Activated T-helper 1 cell treated with anti-CD3 and anti-CD28 coated beads, Interleukin-2, amount 50 U/mL, for 16 hours (primary cell): ENCODE results near the gene NTPCR.
"Not testable (repeated sequence)": the region's sequence is repeated elsewhere in the genome, so short reads cannot be mapped to it uniquely, and the experiment has no call there.

Experiments
- DNase-seq, 2 donors: peaks; one replicate each; pipeline ENCODE4 v3.0.0-alpha.2; 2020; ENCODE audit warnings: low read depth in 1 of 2, low spot score in 1 of 2

The NTPCR gene

DNA sequence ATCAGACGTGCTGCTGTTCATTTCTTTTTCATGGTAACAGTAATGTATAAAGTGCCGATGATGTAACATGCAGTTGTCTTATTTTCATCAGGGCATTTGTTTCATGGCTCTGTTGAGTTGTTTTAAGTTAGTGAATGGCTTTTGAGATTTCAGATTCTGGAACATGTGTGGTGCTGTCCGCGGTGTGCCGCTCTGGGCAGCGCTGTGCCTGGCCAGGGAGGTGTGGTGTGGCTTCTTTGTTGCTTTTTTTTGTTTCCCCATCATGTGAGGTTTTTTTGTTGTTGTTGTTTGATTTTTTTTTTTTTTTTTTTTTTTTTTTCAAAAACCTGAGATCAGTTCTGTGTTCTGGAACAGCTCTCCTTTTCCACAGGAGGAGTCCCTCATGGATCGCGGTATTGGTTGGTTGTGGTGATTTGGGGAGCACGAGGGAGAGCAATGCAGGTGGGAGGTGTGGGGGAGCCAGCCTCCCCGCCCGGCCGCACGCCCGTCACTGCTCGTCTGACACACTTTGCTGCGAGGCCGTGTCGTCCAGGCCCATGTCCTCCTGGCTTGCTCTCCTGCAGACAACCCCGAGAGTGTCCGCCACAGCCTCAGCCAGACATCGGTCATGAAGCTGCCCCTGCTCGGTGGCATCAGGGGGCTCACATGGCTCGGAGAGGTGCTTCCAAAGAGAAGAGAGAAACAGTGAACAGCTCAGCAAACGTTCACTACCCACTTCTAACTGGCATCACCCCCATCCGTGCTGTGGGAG, 33.6 kb downstream of the NTPCR start:
- DNase-seq: no peak

DNA sequence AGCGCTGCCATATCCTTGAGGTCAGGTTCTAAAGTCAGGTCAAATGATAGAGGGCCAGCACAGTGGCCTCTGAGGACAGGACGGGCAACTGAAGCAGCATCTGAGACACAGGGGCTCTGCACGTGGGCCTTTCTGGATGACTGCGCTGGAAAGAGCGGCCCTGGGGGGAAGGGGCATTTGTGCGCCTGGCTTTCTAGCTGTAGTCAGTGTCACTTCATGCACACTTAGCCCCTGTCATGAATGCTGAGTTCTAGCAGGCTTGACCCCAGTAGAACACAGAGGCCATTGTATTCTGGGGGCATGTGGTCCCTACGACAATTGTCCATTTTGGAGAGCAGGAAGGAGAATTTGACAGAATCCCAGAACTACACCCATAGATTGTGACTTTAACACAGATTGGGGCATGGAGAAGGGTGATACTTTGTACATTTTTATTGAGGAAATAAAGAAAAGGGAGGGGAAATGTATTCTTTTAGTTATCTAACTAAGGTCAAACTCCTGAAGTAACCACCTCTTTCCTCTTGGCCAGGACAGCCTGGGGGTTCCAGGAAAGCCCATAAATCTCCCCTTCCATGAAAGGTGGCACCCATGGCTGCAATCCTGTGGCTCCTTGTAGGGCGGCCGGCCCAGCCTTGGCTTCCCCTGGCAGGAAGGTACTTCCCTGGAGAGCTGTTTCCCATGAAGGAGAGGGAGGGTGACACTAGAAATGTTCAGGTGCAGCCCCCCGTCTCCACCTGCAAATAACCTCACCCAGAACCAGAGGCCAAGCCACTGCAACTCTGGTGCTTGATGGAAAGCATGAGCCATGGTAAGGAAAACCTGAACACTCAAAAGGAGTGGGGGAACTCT, 34.4 kb downstream of the NTPCR start:
- no peak for DNase-seq

DNA sequence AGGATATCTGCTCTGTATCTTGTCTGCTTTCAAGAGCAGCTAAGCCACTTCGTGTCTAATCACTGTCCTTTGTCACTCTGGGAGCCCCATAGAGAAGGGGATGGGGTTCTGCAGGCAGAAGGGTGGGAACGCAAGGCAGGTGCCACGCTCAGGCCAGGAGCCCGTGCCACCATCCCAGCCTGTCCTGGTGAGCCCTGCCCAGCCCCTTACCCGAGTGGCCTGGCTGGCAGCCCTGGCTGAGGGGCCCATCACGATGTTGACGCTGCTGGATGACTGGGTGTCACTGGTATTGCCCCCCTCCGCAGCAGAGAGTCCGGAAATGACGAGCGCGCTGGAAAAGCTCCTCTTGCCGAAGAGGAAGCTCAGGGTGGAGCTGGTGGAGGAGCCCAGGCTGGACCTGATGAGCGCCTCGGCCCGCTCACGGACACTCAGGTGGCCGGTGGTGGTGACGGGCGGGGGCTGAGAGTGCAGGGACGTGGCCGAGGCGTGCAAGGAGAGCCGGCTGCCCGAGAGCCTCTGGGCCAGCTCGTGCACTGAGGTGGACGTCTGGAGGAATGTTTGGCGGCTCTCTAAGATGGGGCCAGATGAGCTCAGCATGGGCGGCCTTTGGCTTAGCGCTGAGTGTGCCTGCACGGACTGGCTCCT, 35.6 kb downstream of the NTPCR start:
- no peak for DNase-seq

DNA sequence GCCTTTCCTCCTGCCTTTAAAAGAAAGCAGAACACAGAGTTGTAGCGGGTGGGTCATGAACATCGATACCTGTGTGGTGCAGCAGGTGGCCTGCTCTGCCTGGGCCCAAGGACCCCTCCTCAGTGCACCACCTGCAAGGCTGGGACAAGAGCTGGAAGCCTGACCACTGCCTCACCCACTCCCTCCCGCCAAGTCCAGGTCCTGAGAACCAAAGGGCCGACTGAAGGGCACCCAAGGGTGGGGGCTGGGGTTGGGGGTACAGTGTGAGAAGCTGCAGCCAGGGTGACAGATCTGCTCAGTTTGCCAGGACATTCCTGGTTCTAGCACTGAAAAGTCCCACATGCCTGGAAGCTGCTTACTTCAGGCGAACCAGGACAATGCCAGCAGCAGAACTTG, 36.1 kb downstream of the NTPCR start:
- no peak for DNase-seq

DNA sequence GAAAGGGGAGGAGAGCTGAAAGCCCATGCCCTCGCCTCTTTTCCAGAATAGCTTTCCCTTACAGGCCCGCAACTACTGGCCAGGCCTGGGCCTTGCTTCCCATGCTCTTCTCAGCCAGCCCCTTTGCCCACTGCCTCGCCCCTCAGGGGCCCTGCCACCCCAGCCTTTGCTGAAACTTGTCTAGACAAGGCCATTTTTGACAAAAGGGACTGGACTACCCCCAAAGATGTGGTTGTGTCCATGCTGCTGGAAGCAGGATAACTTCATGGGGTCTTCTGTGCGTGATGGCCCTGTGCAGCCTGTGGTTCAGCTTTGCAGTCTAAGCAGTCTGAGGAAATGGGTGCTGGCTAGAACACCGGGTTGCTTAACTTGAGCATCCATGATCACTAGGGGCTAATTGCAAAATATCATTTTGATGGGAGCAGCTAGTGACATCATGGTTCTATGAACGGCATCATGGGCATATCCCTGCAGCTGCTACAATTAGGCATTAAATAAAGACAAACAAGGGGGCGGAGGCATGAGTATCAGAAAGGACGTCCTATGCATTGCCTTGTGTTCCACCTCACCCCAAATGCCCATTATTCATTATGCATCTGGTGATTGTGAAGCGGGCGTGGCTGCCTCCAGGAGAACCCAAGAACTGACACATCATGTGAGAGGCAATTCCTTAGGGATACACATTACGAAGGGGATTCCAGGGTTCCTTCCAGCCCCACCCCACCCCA, 36.8 kb downstream of the NTPCR start:
- DNase-seq: no peak

DNA sequence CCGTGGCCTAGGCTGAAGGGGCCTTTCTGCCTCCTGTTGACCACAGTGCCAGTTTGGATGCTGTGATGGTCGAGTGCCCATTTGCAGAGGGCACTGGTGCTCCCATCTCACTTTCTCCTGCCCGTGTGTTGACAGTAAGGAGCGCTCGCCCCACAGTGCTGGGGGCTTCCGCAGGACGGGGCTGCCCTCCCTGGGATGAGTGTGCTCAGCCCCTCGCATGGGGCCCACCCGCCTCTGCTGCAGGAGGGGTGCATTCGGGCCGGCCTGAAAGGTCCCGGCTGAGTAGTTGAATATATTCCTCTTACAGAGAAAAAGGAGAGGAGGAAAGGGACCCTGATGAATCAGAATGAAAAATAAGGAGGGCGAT, 37.3 kb downstream of the NTPCR start:
- DNase-seq: no peak

DNA sequence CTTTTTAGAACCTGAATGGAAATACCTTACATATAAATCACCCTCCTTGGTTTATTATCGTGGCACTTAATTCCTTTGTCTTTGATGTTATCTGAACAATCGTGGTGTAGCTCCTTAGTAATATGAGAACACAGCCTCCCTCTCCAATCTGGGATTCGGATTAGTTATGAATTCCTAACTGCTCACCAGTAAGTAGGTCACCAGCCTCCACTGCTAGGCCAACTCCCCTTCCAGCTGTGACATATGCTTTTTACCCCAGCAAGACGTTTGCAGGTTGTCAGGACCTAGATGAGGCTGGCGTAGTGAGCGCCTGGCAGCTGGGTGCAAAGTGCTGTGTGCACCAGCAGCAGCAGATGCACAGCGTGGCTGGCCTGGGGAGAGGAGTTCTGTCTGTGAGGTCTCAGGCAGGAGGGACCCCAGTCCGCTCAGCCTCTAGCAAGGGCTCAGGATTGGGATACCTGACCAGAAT, 38.2 kb downstream of the NTPCR start:
- no peak for DNase-seq

DNA sequence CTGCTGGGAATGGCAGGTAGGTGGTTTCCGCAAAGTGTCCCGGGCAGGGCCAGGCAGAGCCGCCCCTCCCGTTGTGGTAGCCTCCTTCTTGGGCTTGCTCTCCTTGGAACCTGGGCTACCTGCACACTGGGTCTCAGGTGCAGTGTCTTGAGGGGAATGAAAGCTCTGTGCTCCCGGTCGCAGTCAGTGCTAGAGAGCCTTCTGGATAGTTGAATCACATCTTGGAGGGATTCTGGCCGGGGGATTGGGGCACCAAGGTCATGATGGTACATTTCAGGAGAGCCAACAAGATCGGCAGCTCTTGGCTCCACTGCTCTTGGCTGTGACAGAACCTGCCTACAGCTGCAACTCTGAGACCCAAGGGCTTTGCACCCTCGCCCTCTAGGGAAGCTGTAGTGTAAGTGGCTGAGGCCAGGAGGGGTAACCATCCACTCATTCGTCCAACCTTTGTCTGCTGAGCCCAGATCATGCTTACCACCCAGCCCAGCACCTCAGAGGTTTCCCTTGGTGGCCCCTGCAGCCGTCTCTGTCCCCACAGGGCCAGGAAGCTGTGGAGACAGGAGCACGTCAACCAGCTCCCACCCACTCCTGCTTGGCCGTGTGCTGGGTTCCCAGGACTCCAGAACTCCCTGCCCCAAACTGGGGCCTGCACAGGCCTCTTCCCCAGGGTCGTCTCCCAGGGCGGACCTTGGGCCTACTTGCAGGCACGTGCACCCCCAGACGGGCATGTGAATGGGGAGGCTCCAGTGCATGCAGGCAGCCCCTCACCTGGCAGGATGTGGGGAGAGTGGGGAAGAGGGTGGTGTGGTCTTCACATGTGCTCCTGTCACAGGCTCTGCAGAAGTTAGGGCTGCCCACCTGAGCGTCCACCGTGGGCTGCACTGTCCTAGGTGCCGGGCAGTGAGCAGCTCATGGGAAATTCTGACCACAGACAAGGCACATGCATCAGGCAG, 40.0 kb downstream of the NTPCR start:
- no peak for DNase-seq

DNA sequence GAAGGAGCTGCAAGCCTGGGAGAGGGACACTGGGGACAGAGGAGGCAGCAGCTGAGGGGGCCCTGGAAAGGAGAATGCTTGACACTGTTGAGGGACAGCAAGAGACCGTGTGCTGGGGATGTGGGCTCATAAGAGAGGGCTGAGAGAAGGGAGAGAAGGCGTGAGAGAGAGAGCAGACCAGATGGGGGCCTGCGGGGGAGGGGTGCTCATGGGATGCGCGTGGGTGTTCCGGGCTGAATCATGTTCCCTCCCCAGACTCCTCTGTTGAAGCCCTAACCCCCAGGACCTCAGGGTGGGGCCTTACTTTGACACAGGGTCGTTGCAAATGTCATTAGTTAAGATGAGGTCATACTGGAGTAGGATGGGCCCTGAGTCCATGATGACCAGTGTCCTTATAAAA, 40.8 kb downstream of the NTPCR start:
- no peak for DNase-seq

DNA sequence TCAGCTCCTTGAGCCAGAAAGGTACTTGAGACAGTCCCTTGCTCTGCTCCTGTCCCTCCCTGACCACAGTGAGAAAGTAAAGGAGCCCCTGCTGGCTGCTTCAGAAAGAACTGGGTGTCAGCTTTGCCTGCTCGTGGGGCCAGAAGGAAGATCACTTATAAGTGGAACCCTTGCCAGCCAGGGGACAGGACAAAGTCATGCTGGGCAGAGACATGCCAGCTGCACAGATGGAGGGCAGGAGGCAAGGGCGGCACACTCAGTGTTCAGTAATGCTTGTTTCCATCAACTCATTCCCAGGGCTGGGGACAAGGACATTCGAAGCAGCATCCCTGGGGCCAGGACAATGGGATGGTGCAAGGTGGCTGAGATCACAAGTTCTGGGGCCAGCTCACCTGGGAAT, 41.8 kb downstream of the NTPCR start:
- no peak for DNase-seq

DNA sequence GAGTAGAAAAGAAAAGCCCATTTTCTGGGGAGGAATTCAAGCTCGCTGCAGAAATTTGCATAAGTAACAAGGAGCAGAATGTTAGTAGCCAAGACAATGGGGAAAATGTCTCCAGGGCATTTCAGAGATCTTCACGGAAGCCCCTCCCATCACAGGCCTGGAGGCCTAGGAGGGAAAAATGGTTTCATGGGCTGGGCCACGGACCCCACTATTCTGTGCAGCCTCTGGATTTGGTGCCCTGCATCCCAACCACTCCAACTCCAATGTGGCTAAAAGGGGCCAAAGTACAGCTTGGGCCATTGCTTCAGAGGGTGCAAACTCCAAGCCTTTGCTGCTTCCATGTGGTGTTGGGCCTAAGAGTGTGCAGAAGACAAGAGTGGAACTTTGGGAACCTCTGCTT, 43.1 kb downstream of the NTPCR start:
- DNase-seq: no peak

DNA sequence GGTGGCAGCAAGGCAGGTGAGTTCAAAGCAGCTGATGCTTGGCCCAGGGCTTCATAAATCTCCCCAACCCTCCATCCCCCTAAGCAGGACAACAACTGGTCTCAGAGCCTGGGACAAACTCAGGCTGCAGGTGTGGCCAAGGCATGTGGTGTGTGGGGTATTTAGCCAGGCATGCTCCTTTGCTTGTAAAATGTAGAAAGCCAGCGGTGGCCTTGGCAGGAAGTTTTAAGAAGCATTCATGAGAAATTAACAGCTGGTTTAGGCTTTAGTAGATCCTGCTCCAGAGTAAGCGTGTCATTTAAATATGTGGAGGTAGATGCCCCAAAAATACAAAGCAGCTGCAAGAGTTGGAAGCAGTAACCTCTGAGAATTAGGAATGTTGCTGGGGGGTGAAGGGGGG, 44.8 kb downstream of the NTPCR start:
- DNase-seq: no peak

DNA sequence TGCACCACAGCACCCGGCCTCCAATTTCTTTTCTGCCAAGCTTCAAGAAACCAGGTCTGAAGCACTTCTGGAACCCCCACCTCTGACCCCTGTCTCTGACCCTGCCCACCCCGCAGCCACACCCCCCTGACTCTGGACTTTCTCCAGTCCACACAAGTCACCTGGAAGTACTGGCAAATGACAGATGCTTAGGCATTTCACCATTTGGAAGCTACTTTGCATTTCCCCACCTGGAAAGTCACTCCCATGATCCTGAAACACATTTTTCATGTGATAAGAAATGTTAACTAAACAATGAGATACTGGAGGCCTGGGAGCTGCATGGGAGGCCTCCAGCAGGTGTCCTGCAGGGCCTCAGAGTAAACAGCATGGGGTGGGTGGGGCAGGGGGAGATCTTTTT, 45.7 kb downstream of the NTPCR start:
- no peak for DNase-seq

DNA sequence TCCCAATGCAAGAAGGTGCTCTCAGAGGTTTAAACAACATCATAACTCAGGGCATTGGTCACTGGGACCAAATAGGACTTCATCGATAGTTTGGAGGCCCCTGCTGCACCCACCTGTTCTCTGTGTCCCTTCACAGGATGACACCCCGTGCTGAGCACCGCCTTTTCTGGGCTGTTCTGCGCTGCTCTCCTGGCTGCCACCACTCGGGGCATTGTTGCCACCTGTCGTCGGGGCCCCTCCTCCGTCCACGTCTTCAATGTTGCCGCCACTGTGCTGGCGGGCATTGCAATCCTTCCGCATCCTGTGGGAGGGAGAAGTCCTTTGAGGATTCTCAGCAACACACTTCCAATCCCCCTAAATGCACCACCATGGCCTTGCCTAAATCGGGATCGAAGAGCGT, 47.7 kb downstream of the NTPCR start:
- DNase-seq: no peak

DNA sequence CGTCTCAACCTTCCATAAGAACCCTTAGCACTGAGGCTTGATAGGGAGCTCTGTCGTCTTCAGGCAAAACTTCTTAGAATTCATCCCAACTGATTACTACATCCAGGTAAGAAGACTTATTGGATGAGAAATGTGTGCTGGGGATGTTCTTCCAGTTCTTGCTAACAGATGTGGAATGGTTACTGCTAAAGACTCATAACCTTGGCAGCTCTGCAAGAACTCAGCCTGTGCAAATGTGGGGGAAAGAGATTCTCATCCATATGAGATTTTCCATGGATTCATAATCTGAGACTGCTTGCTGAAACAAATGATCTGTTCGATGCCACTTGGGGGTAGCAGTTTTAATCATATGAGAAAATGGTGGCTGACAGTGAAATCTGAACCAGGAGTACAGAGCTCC, 48.2 kb downstream of the NTPCR start:
- no peak for DNase-seq

DNA sequence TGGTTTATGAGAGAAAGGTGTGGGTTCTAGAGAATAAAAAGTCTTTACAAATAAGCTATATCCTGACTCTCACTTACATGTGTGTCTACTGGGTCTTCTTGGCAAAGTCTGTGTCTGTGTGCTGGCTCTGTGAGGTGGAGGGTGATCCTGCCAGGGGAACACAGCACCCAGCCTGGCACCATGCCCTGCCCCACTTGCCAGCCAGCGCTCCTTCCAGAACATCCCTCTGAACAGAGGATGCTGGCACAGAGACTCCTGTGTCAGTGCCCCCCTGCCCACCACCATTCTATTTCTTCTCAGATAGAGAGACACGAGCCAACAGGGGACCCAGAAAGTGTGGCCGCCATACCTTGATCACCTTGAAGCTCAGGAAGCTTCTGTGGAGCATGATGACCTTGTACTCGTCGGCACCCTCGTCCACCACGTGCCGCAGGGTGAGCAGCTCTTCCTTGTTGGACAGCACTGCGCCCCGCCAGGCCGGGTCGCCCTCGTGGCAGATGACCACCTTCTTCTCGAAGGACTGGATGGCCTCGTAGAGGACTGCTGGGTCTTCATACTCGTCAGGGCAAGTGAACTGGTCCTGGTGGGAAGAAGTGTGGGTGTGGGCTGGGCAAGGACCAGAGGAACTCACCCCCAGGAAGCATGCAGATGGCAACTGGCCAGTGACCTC, 49.7 kb downstream of the NTPCR start:
- no peak for DNase-seq

DNA sequence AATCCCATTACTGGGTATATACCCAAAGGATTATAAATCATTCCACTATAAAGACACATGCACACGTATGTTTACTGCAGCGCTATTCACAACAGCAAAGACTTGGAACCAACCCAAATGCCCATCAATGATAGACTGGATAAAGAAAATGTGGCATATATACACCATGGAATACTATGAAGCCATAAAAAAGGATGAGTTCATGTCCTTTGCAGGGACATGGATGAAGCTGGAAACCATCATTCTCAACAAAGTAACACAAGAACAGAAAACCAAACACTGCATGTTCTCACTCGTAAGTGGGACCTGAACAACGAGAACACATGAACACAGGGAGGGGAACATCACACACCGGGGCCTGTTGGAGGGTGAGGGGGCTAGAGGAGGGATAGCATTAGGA, 53.2 kb downstream of the NTPCR start:
- not testable (repeated sequence) for DNase-seq

DNA sequence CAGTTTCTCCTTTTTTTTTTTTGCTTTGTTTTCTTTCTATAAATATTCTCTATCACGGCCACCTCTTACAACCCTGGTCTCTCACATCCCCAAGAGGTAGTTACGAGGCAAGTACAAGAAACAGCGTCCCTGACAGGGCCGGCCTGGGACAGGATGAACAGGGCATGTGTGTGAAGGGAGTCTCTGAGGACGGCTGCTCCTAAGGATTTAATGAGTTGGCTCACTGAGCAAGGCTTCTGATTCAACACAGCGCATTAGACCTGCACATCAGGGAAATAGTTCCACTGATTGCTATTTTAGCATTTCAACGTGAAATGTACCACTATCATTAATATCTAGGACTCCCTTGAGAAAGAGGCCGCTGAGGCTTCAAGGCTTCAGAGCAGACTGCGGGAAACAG, 54.0 kb downstream of the NTPCR start:
- no peak for DNase-seq

DNA sequence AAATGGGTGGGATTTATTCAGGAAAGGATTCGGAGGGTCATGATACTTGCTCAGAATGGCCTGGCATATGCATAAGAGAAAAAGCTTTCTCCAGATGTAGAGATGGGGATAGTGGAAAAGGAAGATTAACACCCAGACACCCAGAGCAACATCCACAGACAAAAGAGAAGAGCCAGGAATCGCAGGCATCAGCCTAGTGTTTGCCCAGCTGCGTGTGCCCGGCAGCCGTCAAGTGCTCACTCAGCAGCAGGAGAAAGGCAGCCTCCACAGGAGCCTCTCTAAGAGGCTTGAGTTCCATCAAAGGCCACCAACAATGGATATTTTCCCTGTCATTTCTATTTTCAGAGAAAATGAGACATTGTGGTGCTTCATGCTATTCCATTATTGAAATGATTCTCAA, 54.7 kb downstream of the NTPCR start:
- DNase-seq: no peak

DNA sequence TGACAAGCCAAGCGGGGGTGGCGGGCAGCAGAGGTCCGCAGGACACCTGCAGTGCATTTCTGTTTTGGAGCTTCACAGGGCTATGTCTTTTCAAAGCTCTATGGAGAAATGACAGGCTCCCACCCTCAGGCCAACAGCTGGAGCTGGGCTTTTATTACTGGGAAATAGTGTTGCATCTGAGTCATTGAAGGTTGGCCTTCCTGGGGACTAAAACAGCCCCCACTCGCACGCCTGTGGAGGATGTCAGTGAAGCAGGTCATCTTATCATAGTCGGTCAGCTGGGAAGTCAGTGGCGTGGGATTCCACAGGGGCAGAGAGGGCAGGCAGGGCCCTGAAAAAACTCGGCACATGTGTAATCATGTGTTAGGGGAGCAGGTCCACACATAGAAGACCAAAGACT, 55.3 kb downstream of the NTPCR start:
- no peak for DNase-seq
